ENCODE data around the gene LAMA4. TPM values are rescaled to one million over a fixed set of nuclear protein-coding genes. Genes with fewer than 3 reads are reported as not detected.
A peak's percentile ranks its signal among the peaks of the same experiment; 100 is the strongest.

LAMA4 gene
- total RNA-seq, 6 experiments from 2014 or later: 2.9 to 8.3 (median 4.2) TPM

DNA sequence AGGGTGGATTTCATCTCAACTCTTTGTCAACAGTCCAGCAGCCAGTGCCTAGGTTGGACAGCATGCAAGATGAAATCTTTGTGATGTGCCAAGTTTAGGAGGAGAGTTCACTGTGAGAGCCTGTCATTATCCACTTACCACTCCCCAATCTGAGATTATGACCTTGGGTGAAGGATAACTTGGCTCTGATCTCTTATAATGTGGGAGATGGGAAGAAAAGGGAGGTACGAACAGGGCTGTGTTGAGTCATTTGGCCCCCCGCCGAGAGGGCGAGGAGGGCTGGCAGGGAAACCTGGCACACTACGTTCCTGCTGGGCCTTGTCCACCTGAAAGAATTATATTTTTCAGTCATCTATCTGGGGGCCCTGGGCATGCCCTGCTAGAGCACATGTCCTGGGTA is 35.8 kb downstream of the LAMA4 start:
- Histone ChIP-seq H3K27ac (no peak overlapping the region), H3K9me3 (no peaks in the 10 kb centered on the region), H3K4me1 (peaks cover 0 to 27% (median 6%) of the 10 kb centered on the region in 4 donors), H3K4me3 (no peak overlapping the region), H3K36me3 (no peaks in the 10 kb centered on the region), H3K27me3 (no peaks in the 10 kb centered on the region)
- TF ChIP-seq POLR2A (IDR thresholded peaks at IDR 0.05): no peak
- TF ChIP-seq, protein P1, sequence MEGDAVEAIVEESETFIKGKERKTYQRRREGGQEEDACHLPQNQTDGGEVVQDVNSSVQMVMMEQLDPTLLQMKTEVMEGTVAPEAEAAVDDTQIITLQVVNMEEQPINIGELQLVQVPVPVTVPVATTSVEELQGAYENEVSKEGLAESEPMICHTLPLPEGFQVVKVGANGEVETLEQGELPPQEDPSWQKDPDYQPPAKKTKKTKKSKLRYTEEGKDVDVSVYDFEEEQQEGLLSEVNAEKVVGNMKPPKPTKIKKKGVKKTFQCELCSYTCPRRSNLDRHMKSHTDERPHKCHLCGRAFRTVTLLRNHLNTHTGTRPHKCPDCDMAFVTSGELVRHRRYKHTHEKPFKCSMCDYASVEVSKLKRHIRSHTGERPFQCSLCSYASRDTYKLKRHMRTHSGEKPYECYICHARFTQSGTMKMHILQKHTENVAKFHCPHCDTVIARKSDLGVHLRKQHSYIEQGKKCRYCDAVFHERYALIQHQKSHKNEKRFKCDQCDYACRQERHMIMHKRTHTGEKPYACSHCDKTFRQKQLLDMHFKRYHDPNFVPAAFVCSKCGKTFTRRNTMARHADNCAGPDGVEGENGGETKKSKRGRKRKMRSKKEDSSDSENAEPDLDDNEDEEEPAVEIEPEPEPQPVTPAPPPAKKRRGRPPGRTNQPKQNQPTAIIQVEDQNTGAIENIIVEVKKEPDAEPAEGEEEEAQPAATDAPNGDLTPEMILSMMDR (IDR thresholded peaks at IDR 0.05): no peak
- peak in 3 of 4 donors; percentile 55 to 69 (median 68) for ATAC-seq
- intact Hi-C loops (cut with DNase I): no loop called here
- 70% methylated on average over 4 of the region's 5 CpGs for WGBS (ENCODE audit: insufficient coverage, low coverage, low lambda C conversion rate, missing lambda C conversion rate)
- DNase-seq: peak in 2 of 3 donors; percentile 44 to 69

GRCh38 chr6:112216662-112217551 is 37.5 kb downstream of the LAMA4 start:
- TF ChIP-seq, protein P1 (IDR thresholded peaks at IDR 0.05): no peak
- no peak for TF ChIP-seq POLR2A (IDR thresholded peaks at IDR 0.05)
- Histone ChIP-seq H3K4me3 (no peak overlapping the region), H3K27me3 (no peaks in the 10 kb centered on the region), H3K36me3 (no peaks in the 10 kb centered on the region), H3K9me3 (no peaks in the 10 kb centered on the region), H3K27ac (no peak overlapping the region), H3K4me1 (peaks cover 0 to 23% (median 6%) of the 10 kb centered on the region in 4 donors)
- ATAC-seq: peak in 2 of 4 donors; percentile 5 to 41
- WGBS (ENCODE audit: insufficient coverage, low coverage, low lambda C conversion rate, missing lambda C conversion rate): 57% methylated on average over 6 of the region's 6 CpGs
- intact Hi-C loops (cut with DNase I): no loop called here
- DNase-seq: no peak

DNA sequence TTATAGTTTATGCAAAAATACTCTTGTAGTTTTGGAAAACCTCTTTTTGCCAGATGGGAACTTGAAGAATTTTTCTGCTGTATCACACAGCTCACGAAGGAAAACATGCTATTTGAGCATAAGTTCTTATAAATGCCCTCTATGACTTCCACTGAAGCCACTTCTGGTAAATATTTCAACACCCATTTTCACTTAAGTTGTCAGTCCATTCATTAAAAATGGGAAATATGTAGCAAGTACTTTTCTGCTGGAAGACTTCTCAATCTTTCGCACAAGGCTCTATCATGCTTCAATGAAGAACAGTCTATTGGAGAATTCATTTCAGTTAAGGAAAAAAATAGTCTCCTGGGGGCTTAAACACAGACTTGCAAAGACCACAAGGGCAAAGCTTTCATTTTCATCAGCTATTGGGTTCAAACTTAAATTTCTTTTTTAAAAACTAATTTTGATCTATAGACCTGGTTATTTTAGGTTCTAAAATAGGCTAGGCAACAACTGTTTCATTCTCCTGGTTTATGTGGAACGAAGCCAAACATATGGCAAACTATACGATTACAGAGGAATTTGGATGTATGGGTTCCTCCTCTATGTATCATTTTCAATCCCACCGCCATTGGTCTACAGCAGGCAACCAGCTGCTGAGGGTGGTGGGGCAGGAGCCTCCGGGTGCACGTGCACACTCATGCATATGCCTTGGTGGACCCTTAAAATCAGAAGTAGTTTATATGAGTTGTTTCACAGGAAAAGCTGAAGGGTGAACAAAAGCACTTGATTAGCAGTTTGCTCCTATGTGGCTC is 38.7 kb downstream of the LAMA4 start:
- Histone ChIP-seq H3K4me3 (no peak overlapping the region), H3K36me3 (no peaks in the 10 kb centered on the region), H3K4me1 (peaks cover 0 to 23% (median 6%) of the 10 kb centered on the region in 4 donors), H3K27me3 (no peaks in the 10 kb centered on the region), H3K27ac (peak overlapping the region in 2 of 3 donors; percentile 14 to 56), H3K9me3 (no peaks in the 10 kb centered on the region)
- no peak for ATAC-seq
- no peak for DNase-seq
- WGBS (ENCODE audit: insufficient coverage, low coverage, low lambda C conversion rate, missing lambda C conversion rate): 86% methylated on average over 7 of the region's 7 CpGs
- no peak for TF ChIP-seq POLR2A (IDR thresholded peaks at IDR 0.05)
- TF ChIP-seq, protein P1 (IDR thresholded peaks at IDR 0.05): no peak
- intact Hi-C loops (cut with DNase I): no loop called here

DNA sequence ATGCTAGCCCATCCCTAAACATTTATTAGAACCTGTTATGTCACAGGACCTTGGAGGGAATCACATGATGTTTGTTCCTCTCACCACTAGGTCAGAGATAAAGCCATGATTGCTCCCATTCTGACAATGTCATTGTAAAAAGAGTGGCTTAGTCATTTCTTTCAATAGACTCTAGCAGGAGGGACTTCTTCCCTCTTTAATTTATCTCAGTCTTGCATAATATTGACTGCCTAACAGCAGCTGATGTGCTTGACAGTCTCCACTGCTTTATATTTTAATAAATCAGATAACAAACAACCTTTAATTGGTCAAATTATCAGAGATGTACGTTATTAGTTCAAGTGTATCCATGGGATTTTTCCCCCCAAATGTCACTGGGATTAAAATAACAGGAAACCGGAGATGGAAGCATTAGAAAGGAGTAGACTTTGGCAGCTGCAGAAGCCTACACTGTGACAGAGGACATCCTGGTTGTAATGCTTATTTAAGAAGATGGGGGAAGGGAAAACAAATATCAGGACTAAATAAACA is 39.6 kb downstream of the LAMA4 start:
- TF ChIP-seq, protein P1 (IDR thresholded peaks at IDR 0.05): no peak
- peak; percentile 32 for TF ChIP-seq POLR2A (IDR thresholded peaks at IDR 0.05)
- Histone ChIP-seq H3K4me3 (no peak overlapping the region), H3K27me3 (no peaks in the 10 kb centered on the region), H3K36me3 (no peaks in the 10 kb centered on the region), H3K27ac (peak overlapping the region; percentile 14 to 56 (median 23)), H3K9me3 (no peaks in the 10 kb centered on the region), H3K4me1 (peaks cover 0 to 23% (median 6%) of the 10 kb centered on the region in 4 donors)
- peak; percentile 81 to 85 (median 84) for ATAC-seq
- intact Hi-C loops (cut with DNase I): no loop called here
- DNase-seq: no peak
- WGBS (ENCODE audit: insufficient coverage, low coverage, low lambda C conversion rate, missing lambda C conversion rate): 8% methylated on average over 2 of the region's 2 CpGs
